ENCODE measurements around the gene SULT1E1.

GRCh38 chr4:69848028-69848427 is 11.9 kb downstream of the SULT1E1 start:
- no peak for TF ChIP-seq POLR2AphosphoS5 (IDR thresholded peaks at IDR 0.05; ENCODE audit: borderline replicate concordance, low read depth, low read length)
- TF ChIP-seq EZH2 (IDR thresholded peaks at IDR 0.05) = no peak
- no peak for TF ChIP-seq FOXP2 (optimal IDR thresholded peaks at IDR 0.05; ENCODE audit: control extremely low read depth, extremely low read length, insufficient read depth)

Data from SK-N-MC (cell line).